HFFc6 (cell line): ENCODE results near the gene SH3TC1. TPM values are rescaled to one million over a fixed set of nuclear protein-coding genes. Genes with fewer than 3 reads are reported as not detected.

ENCODE experiments used
- DNase-seq: peaks from one replicate; pipeline ENCODE4 v3.0.0-alpha.2; 2018
- H3K27ac Mint-ChIP-seq: 2 replicates; pipeline ENCODE4 v1.8.0; 2020; ENCODE audit warnings: mild to moderate bottlenecking, mixed read lengths
- H3K27me3 Mint-ChIP-seq: 2 replicates; pipeline ENCODE4 v1.8.0; 2021; ENCODE audit warnings: mild to moderate bottlenecking, moderate library complexity, mixed read lengths; ENCODE audit not compliant: insufficient read depth
- H3K36me3 Mint-ChIP-seq: 2 replicates; pipeline ENCODE4 v1.8.0; 2021; ENCODE audit warnings: low read depth, mixed read lengths
- H3K4me1 Mint-ChIP-seq: 2 replicates; pipeline ENCODE4 v1.8.0; 2020; ENCODE audit warnings: low read depth, mixed read lengths
- H3K4me3 Mint-ChIP-seq: 2 replicates; pipeline ENCODE4 v1.8.0; 2020; ENCODE audit warnings: mild to moderate bottlenecking, moderate library complexity, mixed read lengths
- H3K9me3 Mint-ChIP-seq: 2 replicates; pipeline ENCODE4 v1.8.0; 2020; ENCODE audit warnings: mild to moderate bottlenecking, mixed read lengths
- total RNA-seq, 6 experiments: library from RNA; stranded (reverse); fragmentation: NEBNext Ultra II Directional; extraction: Animal tissue kit (Norgen Biotek cat#: 25700); gene quantifications; 2 replicates in 1 of 6; 3 replicates in 5 of 6; pipeline ENCODE4 v1.2.3, GENCODE V29; 2021
- TF ChIP-seq, protein P1 (sequence below): fragments of 200-600 bp; sonication (generic); IDR thresholded peaks from 2 replicates; pipeline ENCODE4 v1.5.0; 2021; ENCODE audit warnings: antibody characterized with exemption, mild to moderate bottlenecking

Gene SH3TC1
- total RNA-seq, 6 experiments from 2014 or later = 0.34 to 1.4 (median 0.86) TPM

- no peak for DNase-seq
- Mint-ChIP-seq H3K4me1 (no peaks in the 10 kb centered on the region), H3K27me3 (peaks cover 5% of the 10 kb centered on the region), H3K36me3 (no peaks in the 10 kb centered on the region), H3K4me3 (no peak overlapping the region), H3K27ac (no peak overlapping the region), H3K9me3 (no peaks in the 10 kb centered on the region)
- TF ChIP-seq, protein P1, sequence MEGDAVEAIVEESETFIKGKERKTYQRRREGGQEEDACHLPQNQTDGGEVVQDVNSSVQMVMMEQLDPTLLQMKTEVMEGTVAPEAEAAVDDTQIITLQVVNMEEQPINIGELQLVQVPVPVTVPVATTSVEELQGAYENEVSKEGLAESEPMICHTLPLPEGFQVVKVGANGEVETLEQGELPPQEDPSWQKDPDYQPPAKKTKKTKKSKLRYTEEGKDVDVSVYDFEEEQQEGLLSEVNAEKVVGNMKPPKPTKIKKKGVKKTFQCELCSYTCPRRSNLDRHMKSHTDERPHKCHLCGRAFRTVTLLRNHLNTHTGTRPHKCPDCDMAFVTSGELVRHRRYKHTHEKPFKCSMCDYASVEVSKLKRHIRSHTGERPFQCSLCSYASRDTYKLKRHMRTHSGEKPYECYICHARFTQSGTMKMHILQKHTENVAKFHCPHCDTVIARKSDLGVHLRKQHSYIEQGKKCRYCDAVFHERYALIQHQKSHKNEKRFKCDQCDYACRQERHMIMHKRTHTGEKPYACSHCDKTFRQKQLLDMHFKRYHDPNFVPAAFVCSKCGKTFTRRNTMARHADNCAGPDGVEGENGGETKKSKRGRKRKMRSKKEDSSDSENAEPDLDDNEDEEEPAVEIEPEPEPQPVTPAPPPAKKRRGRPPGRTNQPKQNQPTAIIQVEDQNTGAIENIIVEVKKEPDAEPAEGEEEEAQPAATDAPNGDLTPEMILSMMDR = no peak
Measured at GRCh38 chr4:8241211-8241779, 42.2 kb downstream of the SH3TC1 start.

DNA sequence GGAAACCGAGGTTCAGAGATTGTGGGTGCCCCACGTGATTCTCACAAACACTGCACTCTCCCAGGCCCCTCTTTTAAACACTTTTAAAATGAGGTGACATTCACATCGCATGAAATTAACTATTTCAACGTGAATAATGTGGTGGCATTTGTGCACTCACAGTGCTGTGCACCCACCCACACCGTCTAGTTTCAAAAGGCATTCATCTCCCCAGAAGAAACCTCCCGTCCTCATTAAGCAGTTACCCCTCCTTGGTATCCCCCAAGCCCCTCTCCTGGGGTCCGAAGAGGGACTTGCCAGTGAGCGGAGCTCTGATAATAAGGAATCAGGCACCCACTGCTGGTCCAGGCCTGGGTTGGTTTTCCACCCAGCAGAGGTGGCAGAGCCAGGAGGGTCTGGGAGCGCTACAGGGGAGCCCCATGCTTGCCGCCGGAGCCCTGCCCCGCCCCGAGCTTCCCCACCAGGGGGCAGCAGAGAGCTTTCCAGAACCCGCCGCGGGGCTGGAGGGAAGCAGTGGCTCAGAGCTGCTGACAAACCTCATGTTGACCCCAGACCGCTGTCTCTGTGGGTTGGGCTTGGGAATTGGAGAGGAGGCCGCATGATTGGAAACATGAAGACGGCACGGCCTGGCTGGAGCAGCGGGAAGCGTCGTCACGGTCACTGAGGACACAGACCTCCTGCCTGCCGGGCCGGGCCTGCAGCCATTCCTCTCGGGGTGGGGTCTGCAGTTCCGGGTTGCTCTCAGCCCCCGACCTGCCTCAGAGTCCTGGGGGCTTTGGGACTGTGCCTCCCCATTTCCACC, 43.0 kb downstream of the SH3TC1 start:
- peaks cover 6% of the 10 kb centered on the region for H3K27me3 Mint-ChIP-seq
- TF ChIP-seq, protein P1 = peak; percentile 100
- no peaks in the 10 kb centered on the region for H3K4me1 Mint-ChIP-seq
- DNase-seq = peak; percentile 64
- H3K9me3 Mint-ChIP-seq = no peaks in the 10 kb centered on the region
- no peaks in the 10 kb centered on the region for H3K36me3 Mint-ChIP-seq
- H3K4me3 Mint-ChIP-seq = no peak overlapping the region
- no peak overlapping the region for H3K27ac Mint-ChIP-seq

GRCh38 chr4:8242782-8243560, 43.9 kb downstream of the SH3TC1 start:
- DNase-seq = no peak
- Mint-ChIP-seq H3K4me1 (no peaks in the 10 kb centered on the region), H3K36me3 (no peaks in the 10 kb centered on the region), H3K4me3 (no peak overlapping the region), H3K27me3 (peaks cover 6% of the 10 kb centered on the region), H3K9me3 (no peaks in the 10 kb centered on the region), H3K27ac (no peak overlapping the region)
- TF ChIP-seq, protein P1 = no peak

DNA sequence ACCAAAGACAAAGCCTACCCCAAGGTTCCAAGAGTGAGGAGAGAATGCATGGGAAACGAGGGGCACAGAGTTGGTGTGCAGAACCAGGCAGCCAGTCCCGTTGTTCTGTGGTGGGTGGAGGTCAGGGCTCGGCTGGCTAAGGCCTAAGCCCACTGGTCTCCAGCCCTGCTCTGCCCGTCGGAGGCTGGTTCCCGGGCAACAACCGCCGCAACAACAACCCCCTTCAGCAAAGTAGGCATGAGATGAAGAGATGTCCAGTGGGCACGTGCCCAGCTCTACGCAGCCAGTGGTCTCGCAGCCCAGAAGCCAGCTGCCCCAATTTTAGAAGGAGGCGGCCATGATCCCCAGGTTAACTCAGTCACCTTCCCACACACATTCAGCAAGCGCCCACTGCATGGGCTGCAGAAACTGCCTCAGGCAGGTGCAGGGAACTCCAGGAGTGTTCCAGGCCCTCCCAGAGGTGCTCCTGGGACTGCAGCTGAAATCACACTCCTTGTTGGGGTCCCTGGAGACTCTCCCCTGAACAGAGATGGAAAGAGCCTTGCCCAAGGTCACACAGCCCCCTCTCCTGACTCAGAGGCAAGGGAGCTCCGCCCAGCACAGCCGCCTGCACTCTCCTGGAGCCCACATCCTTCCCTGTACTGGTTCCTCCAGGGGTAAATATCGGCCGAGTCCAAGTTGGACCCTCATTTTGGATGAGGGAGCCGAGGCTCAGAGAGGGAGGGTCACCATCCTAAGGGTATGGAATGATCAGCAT, 45.1 kb downstream of the SH3TC1 start:
- no peak overlapping the region for H3K27ac Mint-ChIP-seq

More for the DNA sequence above, 45.1 kb downstream of the SH3TC1 start:
- H3K4me3 Mint-ChIP-seq = no peak overlapping the region
- TF ChIP-seq, protein P1 = no peak
- no peak for DNase-seq
- peaks cover 8% of the 10 kb centered on the region for H3K27me3 Mint-ChIP-seq
- H3K36me3 Mint-ChIP-seq = no peaks in the 10 kb centered on the region
- no peaks in the 10 kb centered on the region for H3K4me1 Mint-ChIP-seq
- no peaks in the 10 kb centered on the region for H3K9me3 Mint-ChIP-seq
